Natural killer cell (primary cell): ENCODE data around the gene MYO1D. TPM values are rescaled to one million over a fixed set of nuclear protein-coding genes. Genes with fewer than 3 reads are reported as not detected.

Experiments used
- ATAC-seq, 3 donors: fragments of 150-1000 bp in 2 of 3; fragments of 200-7000 bp in 1 of 3; cut with Tn5 transposase; 1 replicate in 1 of 3; 2 replicates in 2 of 3; pipeline ENCODE4 v1.10.0; 2021; ENCODE audit warnings: mild to moderate bottlenecking in 2 of 3, moderate library complexity in 2 of 3
- DNase-seq, 2 donors: peaks; one replicate each; pipeline versions ENCODE4 v3.0.0 to v3.0.0-alpha.2; 2013 to 2021; ENCODE audit warnings: mixed read lengths in 1 of 2
- H3K27ac ChIP-seq: one replicate; pipeline ENCODE4 v1.5.1; 2013; ENCODE audit warnings: mild to moderate bottlenecking, low read length
- H3K27me3 ChIP-seq: one replicate; pipeline ENCODE4 v1.6.1; 2013; ENCODE audit warnings: low read length; ENCODE audit not compliant: control insufficient read depth, insufficient read depth
- H3K36me3 ChIP-seq: one replicate; pipeline ENCODE4 v1.6.1; 2013; ENCODE audit warnings: low read length; ENCODE audit not compliant: control insufficient read depth, insufficient read depth
- H3K4me1 ChIP-seq: one replicate; pipeline ENCODE4 v1.6.1; 2013; ENCODE audit warnings: low read length; ENCODE audit not compliant: control insufficient read depth, insufficient read depth
- H3K4me3 ChIP-seq: one replicate; pipeline ENCODE4 v1.5.1; 2013; ENCODE audit warnings: low read length
- H3K9me3 ChIP-seq: one replicate; pipeline ENCODE4 v1.6.1; 2013; ENCODE audit warnings: low read length; ENCODE audit not compliant: control insufficient read depth, insufficient read depth
- H3K27ac Mint-ChIP-seq, 2 donors: one replicate each; pipeline ENCODE4 v1.8.0; 2022; ENCODE audit warnings: mild to moderate bottlenecking in 2 of 2, mixed read lengths in 2 of 2, moderate library complexity in 1 of 2
- H3K27me3 Mint-ChIP-seq, 2 donors: one replicate each; pipeline ENCODE4 v1.8.0; 2022; ENCODE audit warnings: low read depth in 2 of 2, mixed read lengths in 2 of 2
- H3K36me3 Mint-ChIP-seq: one replicate; pipeline ENCODE4 v1.8.0; 2022; ENCODE audit warnings: mixed read lengths
- H3K4me1 Mint-ChIP-seq, 2 donors: one replicate each; pipeline ENCODE4 v1.8.0; 2022; ENCODE audit warnings: mixed read lengths in 2 of 2
- H3K4me3 Mint-ChIP-seq: one replicate; pipeline ENCODE4 v1.8.0; 2022; ENCODE audit warnings: mild to moderate bottlenecking, moderate library complexity, mixed read lengths
- H3K9me3 Mint-ChIP-seq, 2 donors: one replicate each; pipeline ENCODE4 v1.8.0; 2022; ENCODE audit warnings: mixed read lengths in 2 of 2
- CTCF ChIP-seq: fragments of 200-600 bp; IDR thresholded peaks from one replicate; pipeline ENCODE4 v1.8.0; 2022; ENCODE audit warnings: antibody characterized with exemption
- WGBS: methylation state at CpG from one replicate; pipeline ENCODE4 v1.1.7; 2013; ENCODE audit warnings: missing lambda C conversion rate; ENCODE audit not compliant: insufficient coverage; 5-methylcytosine and 5-hydroxymethylcytosine counted together
- intact Hi-C: fragments of 100-400 bp; cut with micrococcal nuclease; formaldehyde crosslinking; loops from one replicate; pipeline ENCODE4 v1.14.2; 2022
- total RNA-seq, 4 donors: library from RNA; stranded (reverse); fragments of 120-200 nt in 1 of 4; gene quantifications; one replicate each; pipeline versions ENCODE4 v1.2.3 to v1.2.4, GENCODE V29; 2013 to 2022

Gene MYO1D
- total RNA-seq, 3 donors from 2014 or later (not counting 1 experiment from before 2014, with no cell fraction given) = 6.8 to 20.2 (median 10.5) TPM

- Mint-ChIP-seq H3K4me1 (peaks cover 5 to 6% of the 10 kb centered on the region in 2 donors), H3K27ac (no peak overlapping the region), H3K4me3 (no peak overlapping the region), H3K36me3 (no peaks in the 10 kb centered on the region), H3K27me3 (no peaks in the 10 kb centered on the region), H3K9me3 (no peaks in the 10 kb centered on the region)
- ATAC-seq = no peak
- no peak overlapping the region for H3K4me3 ChIP-seq
- no peaks in the 10 kb centered on the region for H3K27me3 ChIP-seq
- H3K27ac ChIP-seq = no peak overlapping the region
- no peaks in the 10 kb centered on the region for H3K4me1 ChIP-seq
- no peaks in the 10 kb centered on the region for H3K9me3 ChIP-seq
- intact Hi-C loops = no loop called here
- no peak for DNase-seq
- H3K36me3 ChIP-seq = no peaks in the 10 kb centered on the region
- no peak for TF ChIP-seq CTCF
- WGBS = 65% methylated on average over 6 of the region's 6 CpGs
These were observed 250.5 kb downstream of the MYO1D start for GRCh38 chr17:32626379-32626791.

- Mint-ChIP-seq H3K27ac (no peak overlapping the region), H3K36me3 (no peaks in the 10 kb centered on the region), H3K9me3 (no peaks in the 10 kb centered on the region), H3K4me1 (peaks cover 5 to 6% of the 10 kb centered on the region in 2 donors), H3K27me3 (no peaks in the 10 kb centered on the region), H3K4me3 (no peak overlapping the region)
- ATAC-seq = no peak
- no peak for TF ChIP-seq CTCF
- 82% methylated on average over 7 of the region's 7 CpGs for WGBS
- no peak overlapping the region for H3K4me3 ChIP-seq
- intact Hi-C loops = no loop called here
- no peaks in the 10 kb centered on the region for H3K27me3 ChIP-seq
- no peaks in the 10 kb centered on the region for H3K36me3 ChIP-seq
- no peaks in the 10 kb centered on the region for H3K9me3 ChIP-seq
- H3K27ac ChIP-seq = no peak overlapping the region
- H3K4me1 ChIP-seq = no peaks in the 10 kb centered on the region
- DNase-seq = no peak
These were observed 251.0 kb downstream of the MYO1D start for GRCh38 chr17:32625971-32626370.

GRCh38 chr17:32623196-32623595 lies 253.7 kb downstream of the MYO1D start:
- no peak overlapping the region for H3K4me3 Mint-ChIP-seq
- Histone ChIP-seq H3K27ac (no peak overlapping the region), H3K4me3 (no peak overlapping the region), H3K36me3 (no peaks in the 10 kb centered on the region), H3K4me1 (no peaks in the 10 kb centered on the region), H3K27me3 (no peaks in the 10 kb centered on the region), H3K9me3 (no peaks in the 10 kb centered on the region)
- H3K36me3 Mint-ChIP-seq = no peaks in the 10 kb centered on the region
- no peaks in the 10 kb centered on the region for H3K27me3 Mint-ChIP-seq
- peaks cover 5 to 6% of the 10 kb centered on the region in 2 donors for H3K4me1 Mint-ChIP-seq
- DNase-seq (no peak), ATAC-seq (no peak)
- H3K27ac Mint-ChIP-seq = no peak overlapping the region
- TF ChIP-seq CTCF = no peak
- no peaks in the 10 kb centered on the region for H3K9me3 Mint-ChIP-seq
- intact Hi-C loops = no loop called here
- 83% methylated on average over 1 of the region's 2 CpGs for WGBS

GRCh38 chr17:32622540-32622939 lies 254.4 kb downstream of the MYO1D start:
- DNase-seq (no peak), ATAC-seq (no peak)
- Histone ChIP-seq H3K36me3 (no peaks in the 10 kb centered on the region), H3K9me3 (no peaks in the 10 kb centered on the region), H3K4me3 (no peak overlapping the region), H3K4me1 (no peaks in the 10 kb centered on the region), H3K27me3 (no peaks in the 10 kb centered on the region), H3K27ac (no peak overlapping the region)
- H3K4me1 Mint-ChIP-seq = peaks cover 5 to 6% of the 10 kb centered on the region in 2 donors
- TF ChIP-seq CTCF = no peak
- H3K9me3 Mint-ChIP-seq = no peaks in the 10 kb centered on the region
- H3K27ac Mint-ChIP-seq = no peak overlapping the region
- WGBS = 93% methylated on average over 4 of the region's 4 CpGs
- H3K36me3 Mint-ChIP-seq = no peaks in the 10 kb centered on the region
- H3K4me3 Mint-ChIP-seq = no peak overlapping the region
- intact Hi-C loops = no loop called here
- H3K27me3 Mint-ChIP-seq = no peaks in the 10 kb centered on the region
